Activated effector memory CD4-positive, alpha-beta T cell treated with Interleukin-2 at 50 U/mL for 16 hours (primary cell): ENCODE results near the gene URGCP.
A peak's percentile ranks its signal among the peaks of the same experiment; 100 is the strongest.
"Not testable (repeated sequence)": the region's sequence is repeated elsewhere in the genome, so short reads cannot be mapped to it uniquely, and the experiment has no call there.

ENCODE experiments used
- DNase-seq: peaks from one replicate; pipeline ENCODE4 v3.0.0-alpha.2; 2020

URGCP gene

DNA sequence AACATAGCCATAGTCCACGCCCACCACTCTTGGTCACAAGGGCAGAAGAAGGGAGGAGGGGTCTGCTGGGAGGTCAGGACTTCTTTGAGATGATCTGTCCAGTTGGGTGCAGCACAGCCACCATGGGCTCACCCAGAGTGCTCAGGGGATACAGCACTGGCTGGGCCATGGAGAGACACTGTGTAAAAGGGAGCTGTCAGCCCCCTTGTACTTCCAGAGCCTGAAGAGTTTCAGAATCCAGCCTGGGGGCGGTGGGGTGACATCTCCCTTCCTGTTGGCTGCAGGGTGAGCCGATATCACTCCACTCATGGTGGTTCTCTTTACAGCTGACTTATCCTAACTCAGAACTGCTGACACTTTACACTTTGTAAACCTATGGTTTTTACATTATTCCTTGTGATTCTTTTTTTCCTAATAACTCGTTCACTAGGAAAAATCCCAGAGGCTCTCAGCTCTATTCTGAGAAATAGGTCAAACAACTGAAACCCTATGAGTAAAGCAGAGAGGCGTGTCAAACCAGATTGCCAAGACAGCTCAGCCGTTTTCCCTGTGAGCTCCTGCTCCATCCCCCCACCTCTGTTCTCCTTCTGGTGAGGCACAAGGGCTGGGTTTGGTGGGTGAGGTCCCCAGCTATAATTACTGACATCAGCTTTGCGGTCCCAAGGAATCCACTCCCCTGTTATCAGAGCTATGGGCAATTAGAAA, 33.8 kb downstream of the URGCP start:
- DNase-seq = no peak

DNA sequence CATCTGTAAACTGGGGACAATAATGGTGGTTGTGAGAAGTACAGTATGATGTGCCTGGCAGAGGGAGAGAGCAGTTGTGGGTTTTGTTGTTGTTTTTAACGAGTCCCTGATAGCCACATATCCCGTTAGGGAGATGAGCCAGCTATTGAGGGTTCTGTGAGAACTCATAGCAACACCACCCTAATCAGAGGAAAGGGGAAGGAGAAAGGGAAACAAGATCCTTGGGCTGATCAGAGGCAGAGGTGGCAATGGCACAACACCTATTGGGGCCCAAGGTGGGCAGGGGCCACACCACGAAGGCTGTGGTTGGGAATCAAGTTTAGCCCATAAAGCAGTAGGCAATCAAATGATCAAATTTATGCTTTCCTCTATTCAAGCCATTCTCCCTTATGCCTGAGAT, 35.3 kb downstream of the URGCP start:
- no peak for DNase-seq

DNA sequence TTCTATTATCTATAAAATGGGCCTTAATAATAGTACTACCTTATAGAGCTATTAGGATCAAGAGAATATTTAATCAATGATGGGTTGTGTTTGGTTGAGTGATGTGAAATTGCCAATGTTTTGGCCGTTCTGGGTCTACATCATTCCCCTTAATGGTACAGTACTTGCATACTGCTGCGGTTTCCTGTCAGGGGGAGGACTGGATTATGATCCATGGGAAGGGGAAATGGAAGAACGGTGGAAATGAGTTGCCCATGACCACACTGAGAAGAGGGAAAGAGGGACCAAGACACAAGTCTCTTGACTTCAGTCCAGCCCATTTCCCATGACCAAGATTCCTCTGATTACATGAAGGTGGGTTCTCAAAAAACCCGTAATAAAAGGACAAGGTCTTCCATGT, 36.1 kb downstream of the URGCP start:
- DNase-seq = no peak

DNA sequence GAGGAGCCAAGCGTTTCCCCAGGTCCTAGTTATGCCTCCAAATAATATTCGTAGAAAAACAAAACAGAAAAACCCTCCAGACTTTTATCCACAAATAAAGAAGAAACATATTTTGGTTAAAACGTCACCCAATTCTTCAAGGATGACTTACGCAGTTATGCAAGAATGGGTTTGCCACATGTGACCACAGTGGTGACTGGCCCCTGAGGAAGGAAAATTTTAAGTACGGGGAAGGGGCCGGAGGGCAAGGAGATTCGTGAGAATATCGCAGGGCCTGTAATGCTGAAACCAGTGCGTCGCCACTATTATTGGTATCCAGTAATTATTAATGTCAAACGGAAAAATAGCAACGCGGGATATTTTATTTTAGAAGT, 36.5 kb downstream of the URGCP start:
- DNase-seq = no peak

DNA sequence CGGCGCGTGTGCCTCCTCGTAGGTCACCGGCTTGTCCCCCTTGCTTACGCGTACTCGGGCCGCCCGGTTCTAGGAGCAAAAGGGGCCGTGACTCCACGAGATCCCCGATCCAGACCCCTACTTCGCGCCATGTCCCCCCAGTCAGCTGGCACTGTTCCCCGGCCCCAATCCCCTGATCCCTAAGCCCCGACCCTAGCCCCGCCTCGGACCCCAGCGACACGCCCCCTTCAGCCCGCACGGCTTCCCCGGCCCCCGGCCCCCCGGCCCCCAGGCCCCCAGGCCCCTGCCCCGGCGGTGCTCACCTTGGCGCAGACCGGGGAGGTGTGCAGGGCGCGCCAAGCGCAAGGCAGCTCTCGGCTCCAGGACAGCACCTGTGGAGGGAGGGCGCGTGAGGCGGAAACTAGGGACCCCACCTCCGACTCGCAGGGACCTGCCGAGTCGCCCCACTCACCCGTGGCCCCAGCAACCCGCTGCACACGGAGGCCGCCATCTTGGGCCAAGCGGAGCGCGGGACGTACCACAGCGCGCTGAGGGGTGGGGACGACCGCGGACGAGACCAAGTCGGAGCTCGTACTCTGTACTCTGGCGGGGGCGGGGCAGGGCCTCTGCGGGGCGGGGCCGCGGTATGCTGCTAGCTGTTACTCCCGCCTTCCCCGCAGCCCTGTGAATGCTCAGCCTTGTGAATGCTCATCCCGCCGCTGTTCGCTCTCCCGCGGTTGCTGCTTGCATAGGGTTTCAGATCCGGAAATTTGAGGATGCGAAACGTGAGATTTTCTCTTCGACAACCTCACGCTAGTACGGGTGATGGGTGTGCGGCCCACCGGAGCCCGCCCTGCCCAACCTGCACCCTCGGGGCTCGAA, 37.2 kb downstream of the URGCP start, which contains the start of gene MRPS24:
Gene MRPS24, minus strand, starts transcription at position 512 of the 861 bp plus-strand sequence. Its CDS starts 22 bp downstream, at position 490.
- peak; percentile 91 for DNase-seq

DNA sequence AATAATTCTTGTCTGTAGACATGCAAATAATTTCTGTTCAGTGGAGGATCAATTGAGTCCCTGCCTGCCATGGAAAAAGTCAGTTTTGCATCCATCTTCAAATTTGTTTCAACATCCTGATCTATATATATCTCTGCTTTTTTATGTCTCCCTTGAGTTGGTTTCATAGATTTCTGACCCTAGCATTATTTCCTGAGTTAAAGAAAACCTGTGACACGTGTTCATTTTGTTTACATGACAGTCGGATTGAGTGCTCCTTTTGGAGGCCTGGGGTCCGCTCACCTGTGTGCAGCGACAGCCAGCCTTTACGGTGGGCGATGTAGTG, 37.8 kb downstream of the URGCP start:
- no peak for DNase-seq

DNA sequence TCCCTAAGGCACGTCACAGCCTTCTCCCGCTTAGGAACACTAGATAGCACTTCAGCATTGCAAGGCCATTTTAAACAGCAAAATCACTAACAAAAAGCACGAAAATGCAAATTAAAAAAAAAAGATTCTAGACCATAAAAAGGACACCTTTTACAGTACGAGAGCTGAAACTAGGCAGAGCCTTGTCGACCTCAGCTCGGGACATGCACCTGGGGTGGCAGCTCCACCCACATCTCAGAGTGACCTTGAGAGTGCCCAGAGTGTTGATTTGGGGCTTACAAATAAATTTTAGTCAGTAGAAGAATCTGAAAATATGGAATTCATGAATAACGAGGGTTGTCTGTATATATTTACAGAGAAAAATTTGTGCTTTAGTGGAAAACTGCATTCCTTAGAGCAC, 38.2 kb downstream of the URGCP start:
- no peak for DNase-seq

DNA sequence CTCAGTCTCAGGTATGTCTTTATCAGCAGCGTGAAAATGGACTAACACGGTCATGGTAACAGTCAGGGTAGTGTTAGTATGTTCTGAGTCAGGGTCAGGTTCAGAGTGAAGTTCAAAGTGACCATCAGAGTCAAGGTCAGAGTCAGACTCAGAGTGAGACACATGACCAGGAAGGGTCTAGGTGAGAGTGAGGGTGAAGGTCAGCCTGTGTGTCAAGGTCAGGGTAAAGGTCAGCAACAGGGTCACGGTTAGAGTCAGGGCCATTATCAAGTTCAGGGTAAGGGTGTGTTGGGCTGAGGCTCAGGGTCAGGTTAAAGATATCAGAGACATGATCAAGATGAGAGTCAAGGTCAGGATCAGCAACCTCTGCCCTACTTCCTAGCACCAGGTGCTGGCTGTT, 41.1 kb downstream of the URGCP start:
- DNase-seq = no peak

DNA sequence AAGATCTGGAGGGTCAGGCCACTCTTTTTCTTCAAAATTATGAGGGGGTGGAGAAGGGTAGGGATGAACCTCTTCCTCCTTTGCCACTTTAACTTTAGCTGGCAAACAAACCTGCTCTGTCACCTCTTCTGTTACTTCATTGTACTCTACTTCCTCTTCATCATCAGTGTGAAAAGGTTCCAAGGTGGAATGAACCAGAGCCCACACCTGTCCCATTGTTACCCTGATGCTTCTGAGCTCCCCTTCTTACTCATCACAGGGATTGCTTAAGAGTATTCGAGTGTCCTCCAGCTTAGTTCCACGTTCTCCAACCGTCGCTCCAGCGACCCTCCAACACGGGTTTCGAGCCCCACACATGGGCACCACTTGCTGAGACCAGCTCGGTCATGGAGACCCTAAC, 42.3 kb downstream of the URGCP start:
- DNase-seq = no peak

DNA sequence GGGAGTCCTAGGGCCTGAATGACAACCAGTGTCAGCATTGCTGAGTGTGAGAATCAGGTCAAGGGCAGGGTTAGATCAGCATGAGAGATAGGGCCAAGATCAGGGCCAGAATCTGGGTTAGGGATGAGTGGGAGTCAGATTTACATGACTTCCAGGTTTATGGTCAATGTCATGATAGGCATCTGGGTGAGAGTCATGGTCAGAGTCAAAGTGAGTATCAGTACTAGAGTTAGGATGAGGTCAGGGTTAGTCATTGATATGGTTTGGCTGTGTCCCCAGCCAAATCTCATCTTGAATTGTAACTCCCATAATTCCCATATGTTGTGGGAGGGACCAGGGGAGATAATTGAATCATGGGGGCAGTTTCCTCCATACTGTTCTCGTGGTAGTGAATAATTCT, 49.4 kb downstream of the URGCP start:
- no peak for DNase-seq

DNA sequence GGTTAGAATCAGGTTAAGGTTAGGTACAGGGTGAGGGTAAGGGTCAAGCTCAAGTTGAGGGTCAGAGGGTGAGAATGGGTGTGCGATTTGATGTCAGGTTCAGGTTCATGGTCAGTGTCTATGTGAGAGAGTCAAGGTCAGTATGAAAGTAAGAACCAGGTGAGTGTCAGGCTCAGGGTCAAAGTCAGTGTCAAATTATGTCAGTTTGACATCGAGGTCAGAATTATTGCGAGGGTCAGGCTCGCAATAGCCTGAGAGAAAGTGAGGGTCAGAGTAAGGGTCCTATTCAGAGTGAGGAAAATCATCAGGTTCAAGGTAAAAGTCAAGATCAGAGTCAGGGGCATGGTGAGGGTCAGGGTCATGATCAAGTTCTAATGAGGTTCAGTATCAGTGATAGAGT, 50.1 kb downstream of the URGCP start:
- DNase-seq = no peak

DNA sequence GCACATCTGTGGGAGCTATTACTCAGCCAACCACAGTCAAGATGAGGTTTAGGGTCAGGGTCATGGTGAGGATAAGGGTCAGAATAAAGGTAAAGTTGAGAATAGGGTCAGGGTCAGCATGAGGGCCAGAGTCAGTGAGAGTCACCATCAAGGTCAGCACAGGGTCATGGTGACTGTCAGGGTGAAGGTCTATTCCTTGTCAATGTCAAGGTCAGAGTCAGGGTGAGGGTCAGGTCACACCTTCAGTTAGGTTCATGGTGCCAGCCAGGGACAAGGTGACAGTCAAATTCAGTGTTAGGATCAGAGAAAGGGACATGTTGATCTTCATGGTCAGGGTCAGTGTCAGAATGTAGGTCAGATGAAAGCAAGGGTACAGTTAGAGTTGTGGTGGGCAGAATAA, 51.2 kb downstream of the URGCP start:
- DNase-seq = no peak

DNA sequence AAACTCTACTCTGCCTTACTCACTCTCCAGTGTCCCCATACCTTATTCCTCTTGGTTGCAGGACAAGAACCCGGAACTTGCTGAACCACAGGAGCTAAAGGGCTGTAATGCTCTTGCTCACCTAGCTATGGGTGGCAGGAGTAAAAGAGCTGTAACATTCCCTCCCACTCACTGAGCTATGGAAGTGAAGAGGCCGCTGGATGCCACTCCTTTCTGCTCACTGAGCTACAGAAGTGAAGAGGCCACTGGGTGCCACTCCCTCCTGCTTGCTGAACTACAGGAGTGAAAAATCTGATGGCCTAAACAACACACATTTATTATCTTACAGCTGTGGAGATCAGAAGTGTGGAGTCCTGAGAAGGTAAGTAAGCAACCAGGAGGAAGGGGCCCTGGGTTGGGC, 54.6 kb downstream of the URGCP start:
- DNase-seq = no peak

DNA sequence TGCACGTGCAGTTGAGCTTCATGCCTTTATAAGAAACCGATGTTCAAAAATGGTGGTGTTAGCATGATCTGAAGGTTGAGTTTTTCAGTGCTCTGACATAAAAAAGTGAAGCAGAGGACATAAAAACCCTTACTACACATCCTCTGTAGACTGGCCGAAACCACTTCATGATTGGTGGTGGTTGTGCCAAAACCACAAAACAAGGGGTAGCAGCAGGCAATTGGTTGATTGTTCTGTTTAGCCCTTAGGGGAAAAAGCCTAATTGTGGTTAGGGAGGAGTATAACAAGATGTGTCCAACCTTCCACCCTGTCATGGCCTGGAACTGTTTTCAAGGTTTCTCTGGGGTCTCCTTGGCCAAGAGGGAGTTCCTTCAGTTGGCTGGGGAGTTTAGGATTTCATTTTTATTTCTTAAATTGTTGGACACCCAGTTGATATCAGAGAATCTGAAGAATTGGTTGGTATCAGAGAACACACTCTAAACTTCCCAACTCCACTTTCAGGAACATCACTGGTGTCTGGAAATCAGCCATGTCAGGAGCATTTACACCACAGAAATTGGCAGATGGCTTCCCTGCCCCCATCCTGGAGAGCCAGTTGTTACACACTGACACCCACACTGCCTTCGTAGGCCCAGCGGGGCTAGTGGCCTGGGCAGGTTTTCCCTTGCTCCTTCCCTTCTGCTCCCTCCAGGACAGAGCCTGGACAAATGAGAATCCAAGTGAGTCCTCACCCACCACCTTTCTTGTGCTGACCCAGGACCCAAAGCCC, 55.9 kb downstream of the URGCP start:
- DNase-seq = no peak

DNA sequence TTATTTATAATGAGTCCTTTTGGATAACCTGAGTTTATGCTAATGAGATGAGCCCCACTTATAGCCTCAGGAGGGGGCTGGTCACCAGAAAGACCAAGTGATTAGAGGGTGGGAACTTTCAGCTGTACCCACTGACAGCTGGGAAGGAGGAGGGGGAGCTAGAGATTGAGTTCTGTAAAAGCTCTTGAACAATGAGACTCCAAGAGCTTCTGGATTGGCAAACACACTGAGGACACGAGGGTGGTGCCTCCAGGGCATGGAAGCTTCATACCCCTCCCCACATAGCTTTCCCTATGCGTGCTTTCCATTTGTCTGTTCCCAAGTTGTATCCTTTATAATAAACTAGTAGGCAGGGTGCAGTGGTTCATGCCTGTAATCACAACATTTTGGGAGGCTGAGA, 57.3 kb downstream of the URGCP start:
- no peak for DNase-seq

DNA sequence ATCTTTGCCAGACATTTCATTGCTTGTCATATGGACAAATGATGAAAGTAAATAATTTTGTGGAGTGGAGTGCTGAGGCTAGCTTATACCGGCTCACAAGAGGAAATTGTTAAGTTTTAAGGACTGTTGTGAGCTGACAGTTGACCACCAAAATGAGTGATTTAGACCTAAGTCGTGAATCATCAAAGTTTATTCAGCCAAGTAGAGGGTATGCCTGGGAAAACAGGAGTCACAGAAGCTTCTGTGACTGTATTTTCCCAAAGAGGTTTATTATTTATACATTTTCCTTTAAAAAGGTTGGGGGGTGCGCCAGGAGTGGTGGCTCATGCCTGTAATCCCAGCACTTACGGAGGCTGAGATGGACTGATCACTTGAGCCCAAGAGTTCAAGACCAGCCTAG, 58.9 kb downstream of the URGCP start:
- DNase-seq = no peak

DNA sequence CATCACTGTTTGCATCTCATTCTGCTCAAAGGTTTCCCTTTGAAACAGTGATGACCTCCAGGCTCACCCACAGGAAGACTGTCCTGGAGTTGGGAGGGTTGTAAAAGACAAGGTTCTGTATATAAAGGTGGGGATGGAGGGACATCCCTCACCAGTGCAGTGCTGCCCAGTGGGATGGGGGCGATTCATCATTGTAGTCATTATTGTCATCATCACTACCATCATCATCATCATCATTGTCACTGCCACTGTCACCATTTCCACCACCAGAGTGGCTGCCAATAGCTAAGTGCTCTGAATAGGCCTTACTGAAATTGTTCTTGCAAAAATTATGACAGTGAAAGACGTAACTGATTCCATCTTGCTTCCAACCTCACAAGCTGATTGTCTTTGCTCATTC, 61.7 kb downstream of the URGCP start:
- DNase-seq = no peak

DNA sequence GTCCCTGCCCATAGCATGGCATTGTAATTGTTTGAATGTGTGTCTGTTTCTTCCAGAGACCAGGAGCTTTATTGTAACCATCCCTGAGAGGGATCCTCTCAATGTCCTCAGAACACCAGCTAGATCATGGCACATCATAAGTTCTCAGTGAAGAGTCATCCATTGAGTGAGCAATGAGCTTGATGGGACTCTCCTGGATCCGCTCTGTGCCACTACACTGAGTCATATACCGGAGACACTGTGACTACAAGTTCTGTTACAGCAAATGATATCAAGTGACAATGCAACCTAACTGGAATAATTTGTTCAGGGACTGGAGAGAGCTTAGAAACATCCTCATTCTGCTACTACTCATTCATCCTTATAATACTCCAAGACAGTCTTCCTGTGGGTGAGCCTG, 62.1 kb downstream of the URGCP start:
- no peak for DNase-seq

DNA sequence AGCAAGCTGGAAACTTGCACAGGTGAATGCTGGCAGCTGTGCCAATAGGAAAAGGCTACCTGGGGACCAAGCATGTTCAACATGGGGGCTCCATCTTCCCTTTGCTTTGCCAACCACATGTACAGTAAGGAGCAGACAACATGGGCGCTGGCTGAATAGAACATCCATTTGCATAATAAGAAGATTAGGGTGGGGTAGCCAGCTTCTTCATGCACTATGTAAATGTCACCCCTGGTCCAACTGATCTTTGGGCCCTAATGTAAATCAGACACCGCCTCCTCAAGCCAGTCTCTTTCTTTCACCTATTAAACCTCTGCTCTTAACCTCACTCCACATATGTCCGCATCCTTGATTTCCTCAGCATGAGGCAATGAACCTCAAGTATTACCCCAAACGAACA, 63.1 kb downstream of the URGCP start:
- no peak for DNase-seq

DNA sequence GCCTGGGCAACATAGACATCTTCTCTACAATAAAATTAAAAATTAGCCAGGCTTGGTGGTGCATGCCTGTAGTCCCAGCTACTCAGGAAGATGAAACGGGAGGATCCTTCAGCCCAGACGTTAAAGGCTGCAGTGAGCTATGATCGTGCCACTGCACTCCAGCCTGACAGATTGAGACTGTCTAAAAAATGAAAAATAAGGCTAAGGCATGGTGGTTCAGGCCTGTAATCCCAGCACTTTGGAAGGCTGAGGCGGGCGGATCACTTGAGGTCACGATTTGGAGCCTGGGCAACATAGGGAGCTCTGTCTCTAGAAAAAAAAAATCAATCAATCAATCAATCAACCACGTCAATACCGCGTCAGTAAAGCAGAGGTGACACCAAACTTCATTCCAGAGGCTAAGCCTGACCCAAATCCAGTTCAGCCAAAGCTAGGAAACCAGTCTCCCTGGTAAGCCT, 68.2 kb downstream of the URGCP start:
- DNase-seq = no peak

DNA sequence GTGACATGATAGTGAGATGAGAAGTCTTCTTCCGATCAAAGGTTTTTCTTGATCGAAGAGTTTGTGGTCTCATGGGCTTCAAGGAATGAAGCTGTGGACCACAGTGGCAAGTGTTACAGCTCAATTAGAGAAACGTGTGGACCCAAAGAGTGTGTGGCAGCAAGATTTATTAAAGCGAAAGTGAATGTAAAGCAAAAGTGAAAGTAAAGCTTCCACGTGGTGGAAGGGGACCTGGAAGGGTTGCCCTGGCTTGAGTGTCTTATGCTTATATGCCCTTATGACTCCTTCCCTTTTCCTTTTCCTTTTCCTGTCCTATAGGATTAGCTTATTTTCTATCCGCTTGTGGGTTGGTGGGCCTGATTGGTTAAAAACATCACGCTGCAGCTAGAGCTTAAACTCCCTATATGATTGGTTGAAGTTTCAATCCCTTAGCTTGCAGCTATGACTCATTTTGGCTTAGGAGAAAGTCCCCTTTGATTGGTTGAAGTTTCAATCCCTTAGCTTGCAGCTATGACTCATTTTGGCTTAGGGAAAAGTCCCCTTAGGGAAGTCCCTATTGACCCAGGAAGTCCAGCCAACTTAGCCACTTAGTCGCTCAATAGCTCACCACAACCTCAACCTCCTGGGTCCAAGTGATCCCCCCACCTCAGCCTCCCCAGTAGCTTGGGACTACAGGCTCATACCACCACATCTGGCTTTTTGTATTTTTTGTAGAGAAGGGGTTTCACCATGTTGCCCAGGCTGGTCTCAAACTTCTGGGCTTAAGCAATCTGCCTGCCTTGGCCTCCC, 71.7 kb downstream of the URGCP start:
- peak; percentile 15 for DNase-seq

DNA sequence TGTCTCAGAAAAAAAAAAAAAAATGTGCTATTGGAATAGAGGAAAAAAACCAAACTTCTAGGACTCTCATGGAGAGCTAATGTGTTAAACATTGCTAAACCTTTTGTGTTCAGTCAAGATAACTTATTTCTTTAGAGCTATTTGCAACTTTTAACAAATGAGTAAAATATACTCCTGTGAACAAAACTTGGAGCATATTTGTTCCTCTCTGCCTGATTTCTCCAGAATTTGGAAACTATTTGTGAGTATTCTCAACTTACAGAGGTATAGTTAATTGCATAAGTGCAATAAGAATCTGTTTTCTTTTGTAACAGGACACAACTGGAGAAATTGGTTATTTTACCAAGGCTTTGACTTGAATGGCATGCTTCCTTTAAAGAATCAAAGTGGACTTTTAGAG, 75.5 kb downstream of the URGCP start:
- DNase-seq = not testable (repeated sequence)
